ENCODE data around the gene LPCAT4. TPM values are rescaled to one million over a fixed set of nuclear protein-coding genes. Genes with fewer than 3 reads are reported as not detected.

LPCAT4 gene
- total and polyA plus RNA-seq, 4 donors: 1.1 to 2.4 (median 1.8) TPM

DNA sequence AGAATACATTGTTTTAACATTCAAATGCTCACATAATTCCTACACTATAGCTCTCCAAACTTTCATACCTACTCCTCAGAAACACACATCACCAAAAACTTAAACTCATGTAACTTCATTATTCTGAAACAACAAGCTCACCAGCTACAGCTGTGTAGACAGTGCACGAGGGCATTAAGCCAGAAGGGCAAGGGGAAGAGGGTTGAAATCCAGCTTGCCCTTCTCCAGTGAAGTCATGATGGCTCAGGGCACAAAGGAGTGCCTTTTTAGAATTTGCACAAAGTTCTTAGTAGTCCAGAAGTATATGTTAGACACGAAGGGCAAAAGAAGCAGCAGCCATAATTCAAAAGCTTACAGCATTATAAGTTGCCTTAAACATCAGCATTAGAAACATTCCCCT is 38.0 kb downstream of the LPCAT4 start:
- TF ChIP-seq FOXA2 (IDR thresholded peaks at IDR 0.05) (no peak), HNF4G (IDR thresholded peaks at IDR 0.05) (no peak), YY1 (IDR thresholded peaks at IDR 0.05) (no peak), RXRA (IDR thresholded peaks at IDR 0.05) (no peak), EGR1 (IDR thresholded peaks at IDR 0.05; ENCODE audit: low read depth in 2 of 2) (no peak), JUND (IDR thresholded peaks at IDR 0.05) (no peak), TAF1 (conservative IDR thresholded peaks at IDR 0.05) (no peak), RAD21 (IDR thresholded peaks at IDR 0.05) (no peak), HNF4A (conservative IDR thresholded peaks at IDR 0.05) (no peak), NR2F2 (IDR thresholded peaks at IDR 0.05) (no peak), GABPA (IDR thresholded peaks at IDR 0.05 in 1 of 2, conservative IDR thresholded peaks at IDR 0.05 in 1 of 2) (no peak)
- TF ChIP-seq, protein P1, sequence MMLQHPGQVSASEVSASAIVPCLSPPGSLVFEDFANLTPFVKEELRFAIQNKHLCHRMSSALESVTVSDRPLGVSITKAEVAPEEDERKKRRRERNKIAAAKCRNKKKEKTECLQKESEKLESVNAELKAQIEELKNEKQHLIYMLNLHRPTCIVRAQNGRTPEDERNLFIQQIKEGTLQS (IDR thresholded peaks at IDR 0.05): no peak
- TF ChIP-seq, protein P2, sequence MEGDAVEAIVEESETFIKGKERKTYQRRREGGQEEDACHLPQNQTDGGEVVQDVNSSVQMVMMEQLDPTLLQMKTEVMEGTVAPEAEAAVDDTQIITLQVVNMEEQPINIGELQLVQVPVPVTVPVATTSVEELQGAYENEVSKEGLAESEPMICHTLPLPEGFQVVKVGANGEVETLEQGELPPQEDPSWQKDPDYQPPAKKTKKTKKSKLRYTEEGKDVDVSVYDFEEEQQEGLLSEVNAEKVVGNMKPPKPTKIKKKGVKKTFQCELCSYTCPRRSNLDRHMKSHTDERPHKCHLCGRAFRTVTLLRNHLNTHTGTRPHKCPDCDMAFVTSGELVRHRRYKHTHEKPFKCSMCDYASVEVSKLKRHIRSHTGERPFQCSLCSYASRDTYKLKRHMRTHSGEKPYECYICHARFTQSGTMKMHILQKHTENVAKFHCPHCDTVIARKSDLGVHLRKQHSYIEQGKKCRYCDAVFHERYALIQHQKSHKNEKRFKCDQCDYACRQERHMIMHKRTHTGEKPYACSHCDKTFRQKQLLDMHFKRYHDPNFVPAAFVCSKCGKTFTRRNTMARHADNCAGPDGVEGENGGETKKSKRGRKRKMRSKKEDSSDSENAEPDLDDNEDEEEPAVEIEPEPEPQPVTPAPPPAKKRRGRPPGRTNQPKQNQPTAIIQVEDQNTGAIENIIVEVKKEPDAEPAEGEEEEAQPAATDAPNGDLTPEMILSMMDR (IDR thresholded peaks at IDR 0.05; ENCODE audit: low read depth, low read length, missing input control): no peak
- TF ChIP-seq, protein P3, sequence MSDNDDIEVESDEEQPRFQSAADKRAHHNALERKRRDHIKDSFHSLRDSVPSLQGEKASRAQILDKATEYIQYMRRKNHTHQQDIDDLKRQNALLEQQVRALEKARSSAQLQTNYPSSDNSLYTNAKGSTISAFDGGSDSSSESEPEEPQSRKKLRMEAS (IDR thresholded peaks at IDR 0.05): no peak
- H3K4me3 ChIP-seq (ENCODE audit: low read depth in 1 of 3, low read length in 3 of 3): no peak overlapping the region
- no peak for DNase-seq (ENCODE audit: low spot score)
- WGBS: 82% methylated on average over 2 of the region's 2 CpGs
- no peaks in the 10 kb centered on the region for H3K4me1 ChIP-seq (ENCODE audit: control insufficient read depth in 4 of 4, insufficient read depth in 4 of 4, low read length in 3 of 4)
- no peaks in the 10 kb centered on the region for H3K9me3 ChIP-seq (ENCODE audit: control insufficient read depth in 4 of 4, low read length in 3 of 4)
- no peaks in the 10 kb centered on the region for H3K36me3 ChIP-seq (ENCODE audit: control insufficient read depth in 4 of 4, insufficient read depth in 3 of 4, low read depth in 1 of 4, low read length in 3 of 4)
- no peak overlapping the region for H3K27ac ChIP-seq (ENCODE audit: low read depth in 1 of 2, low read length in 2 of 2)
- H3K27me3 ChIP-seq (ENCODE audit: control insufficient read depth in 4 of 4, insufficient read depth in 4 of 4, low read length in 3 of 4): no peaks in the 10 kb centered on the region
- H3K9ac ChIP-seq (ENCODE audit: low read depth in 1 of 2, low read length in 2 of 2): no peak overlapping the region

DNA sequence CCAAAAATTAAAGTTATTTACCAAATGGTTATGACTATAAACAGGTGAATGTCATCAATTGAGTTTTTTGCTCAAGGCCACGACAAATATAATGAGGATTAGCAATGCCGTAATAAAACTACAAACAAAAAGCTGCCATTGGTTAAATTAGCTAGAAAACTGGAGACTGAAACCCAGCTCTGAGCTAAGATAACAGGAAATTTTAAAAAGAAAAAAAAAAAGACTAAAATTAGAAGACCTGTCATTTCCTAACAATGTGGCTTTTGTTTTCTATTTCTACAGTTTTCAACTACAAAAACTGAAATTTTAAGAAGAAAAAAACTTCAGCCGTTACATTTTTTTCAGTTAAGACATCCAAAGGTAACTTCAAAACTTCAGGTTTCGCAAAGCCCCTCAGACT is 39.1 kb downstream of the LPCAT4 start:
- TF ChIP-seq EGR1 (IDR thresholded peaks at IDR 0.05; ENCODE audit: low read depth in 2 of 2) (no peak), NR2F2 (IDR thresholded peaks at IDR 0.05) (no peak), JUND (IDR thresholded peaks at IDR 0.05) (no peak), FOXA1 (IDR thresholded peaks at IDR 0.05) (no peak), RXRA (IDR thresholded peaks at IDR 0.05) (no peak), GABPA (IDR thresholded peaks at IDR 0.05 in 1 of 2, conservative IDR thresholded peaks at IDR 0.05 in 1 of 2) (no peak), SP1 (IDR thresholded peaks at IDR 0.05) (no peak), RAD21 (IDR thresholded peaks at IDR 0.05) (no peak), YY1 (IDR thresholded peaks at IDR 0.05) (no peak), HNF4G (IDR thresholded peaks at IDR 0.05) (no peak), TAF1 (conservative IDR thresholded peaks at IDR 0.05) (no peak), HNF4A (conservative IDR thresholded peaks at IDR 0.05) (no peak), FOXA2 (IDR thresholded peaks at IDR 0.05) (no peak)
- TF ChIP-seq, protein P1 (IDR thresholded peaks at IDR 0.05): no peak
- TF ChIP-seq, protein P4, sequence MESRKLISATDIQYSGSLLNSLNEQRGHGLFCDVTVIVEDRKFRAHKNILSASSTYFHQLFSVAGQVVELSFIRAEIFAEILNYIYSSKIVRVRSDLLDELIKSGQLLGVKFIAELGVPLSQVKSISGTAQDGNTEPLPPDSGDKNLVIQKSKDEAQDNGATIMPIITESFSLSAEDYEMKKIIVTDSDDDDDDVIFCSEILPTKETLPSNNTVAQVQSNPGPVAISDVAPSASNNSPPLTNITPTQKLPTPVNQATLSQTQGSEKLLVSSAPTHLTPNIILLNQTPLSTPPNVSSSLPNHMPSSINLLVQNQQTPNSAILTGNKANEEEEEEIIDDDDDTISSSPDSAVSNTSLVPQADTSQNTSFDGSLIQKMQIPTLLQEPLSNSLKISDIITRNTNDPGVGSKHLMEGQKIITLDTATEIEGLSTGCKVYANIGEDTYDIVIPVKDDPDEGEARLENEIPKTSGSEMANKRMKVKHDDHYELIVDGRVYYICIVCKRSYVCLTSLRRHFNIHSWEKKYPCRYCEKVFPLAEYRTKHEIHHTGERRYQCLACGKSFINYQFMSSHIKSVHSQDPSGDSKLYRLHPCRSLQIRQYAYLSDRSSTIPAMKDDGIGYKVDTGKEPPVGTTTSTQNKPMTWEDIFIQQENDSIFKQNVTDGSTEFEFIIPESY (IDR thresholded peaks at IDR 0.05): no peak
- TF ChIP-seq, protein P5, sequence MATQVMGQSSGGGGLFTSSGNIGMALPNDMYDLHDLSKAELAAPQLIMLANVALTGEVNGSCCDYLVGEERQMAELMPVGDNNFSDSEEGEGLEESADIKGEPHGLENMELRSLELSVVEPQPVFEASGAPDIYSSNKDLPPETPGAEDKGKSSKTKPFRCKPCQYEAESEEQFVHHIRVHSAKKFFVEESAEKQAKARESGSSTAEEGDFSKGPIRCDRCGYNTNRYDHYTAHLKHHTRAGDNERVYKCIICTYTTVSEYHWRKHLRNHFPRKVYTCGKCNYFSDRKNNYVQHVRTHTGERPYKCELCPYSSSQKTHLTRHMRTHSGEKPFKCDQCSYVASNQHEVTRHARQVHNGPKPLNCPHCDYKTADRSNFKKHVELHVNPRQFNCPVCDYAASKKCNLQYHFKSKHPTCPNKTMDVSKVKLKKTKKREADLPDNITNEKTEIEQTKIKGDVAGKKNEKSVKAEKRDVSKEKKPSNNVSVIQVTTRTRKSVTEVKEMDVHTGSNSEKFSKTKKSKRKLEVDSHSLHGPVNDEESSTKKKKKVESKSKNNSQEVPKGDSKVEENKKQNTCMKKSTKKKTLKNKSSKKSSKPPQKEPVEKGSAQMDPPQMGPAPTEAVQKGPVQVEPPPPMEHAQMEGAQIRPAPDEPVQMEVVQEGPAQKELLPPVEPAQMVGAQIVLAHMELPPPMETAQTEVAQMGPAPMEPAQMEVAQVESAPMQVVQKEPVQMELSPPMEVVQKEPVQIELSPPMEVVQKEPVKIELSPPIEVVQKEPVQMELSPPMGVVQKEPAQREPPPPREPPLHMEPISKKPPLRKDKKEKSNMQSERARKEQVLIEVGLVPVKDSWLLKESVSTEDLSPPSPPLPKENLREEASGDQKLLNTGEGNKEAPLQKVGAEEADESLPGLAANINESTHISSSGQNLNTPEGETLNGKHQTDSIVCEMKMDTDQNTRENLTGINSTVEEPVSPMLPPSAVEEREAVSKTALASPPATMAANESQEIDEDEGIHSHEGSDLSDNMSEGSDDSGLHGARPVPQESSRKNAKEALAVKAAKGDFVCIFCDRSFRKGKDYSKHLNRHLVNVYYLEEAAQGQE (IDR thresholded peaks at IDR 0.05): no peak
- TF ChIP-seq, protein P2 (IDR thresholded peaks at IDR 0.05; ENCODE audit: low read depth, low read length, missing input control): no peak
- TF ChIP-seq, protein P3 (IDR thresholded peaks at IDR 0.05): no peak
- Histone ChIP-seq H3K4me1 (ENCODE audit: control insufficient read depth in 4 of 4, insufficient read depth in 4 of 4, low read length in 3 of 4) (no peaks in the 10 kb centered on the region), H3K27ac (ENCODE audit: low read depth in 1 of 2, low read length in 2 of 2) (no peak overlapping the region), H3K9ac (ENCODE audit: low read depth in 1 of 2, low read length in 2 of 2) (no peak overlapping the region), H3K9me3 (ENCODE audit: control insufficient read depth in 4 of 4, low read length in 3 of 4) (no peaks in the 10 kb centered on the region), H3K4me3 (ENCODE audit: low read depth in 1 of 3, low read length in 3 of 3) (no peak overlapping the region), H3K27me3 (ENCODE audit: control insufficient read depth in 4 of 4, insufficient read depth in 4 of 4, low read length in 3 of 4) (no peaks in the 10 kb centered on the region), H3K36me3 (ENCODE audit: control insufficient read depth in 4 of 4, insufficient read depth in 3 of 4, low read depth in 1 of 4, low read length in 3 of 4) (no peaks in the 10 kb centered on the region)
- WGBS: 85% methylated on average over 4 of the region's 4 CpGs
- DNase-seq (ENCODE audit: low spot score): no peak
